ENCODE data around the gene SEZ6L2.
"Not testable (repeated sequence)": the region's sequence is repeated elsewhere in the genome, so short reads cannot be mapped to it uniquely, and the experiment has no call there.

The SEZ6L2 gene

GRCh38 chr16:29910819-29911675 lies 11.7 kb upstream of the SEZ6L2 start:
- TF ChIP-seq CTCF (IDR thresholded peaks at IDR 0.05; ENCODE audit: borderline replicate concordance, insufficient read depth, low read depth, low read length), result no peak
- no peak overlapping the region for H3K4me3 ChIP-seq (ENCODE audit: low read depth, low read length)

GRCh38 chr16:29909851-29910250 lies 10.5 kb upstream of the SEZ6L2 start:
- H3K4me3 ChIP-seq (ENCODE audit: low read depth, low read length), result not testable (repeated sequence)

- no peak for TF ChIP-seq CTCF (IDR thresholded peaks at IDR 0.05; ENCODE audit: borderline replicate concordance, insufficient read depth, low read depth, low read length)
- H3K4me3 ChIP-seq (ENCODE audit: low read depth, low read length), result no peak overlapping the region
Measured at GRCh38 chr16:29909391-29909790, 10.0 kb upstream of the SEZ6L2 start.

- H3K4me3 ChIP-seq (ENCODE audit: low read depth, low read length), result no peak overlapping the region
- TF ChIP-seq CTCF (IDR thresholded peaks at IDR 0.05; ENCODE audit: borderline replicate concordance, insufficient read depth, low read depth, low read length), result no peak
Measured at GRCh38 chr16:29908719-29909220, 9.4 kb upstream of the SEZ6L2 start.

GRCh38 chr16:29907973-29908372 lies 8.6 kb upstream of the SEZ6L2 start:
- H3K4me3 ChIP-seq (ENCODE audit: low read depth, low read length), result no peak overlapping the region
- TF ChIP-seq CTCF (IDR thresholded peaks at IDR 0.05; ENCODE audit: borderline replicate concordance, insufficient read depth, low read depth, low read length), result no peak

- no peak for TF ChIP-seq CTCF (IDR thresholded peaks at IDR 0.05; ENCODE audit: borderline replicate concordance, insufficient read depth, low read depth, low read length)
- no peak overlapping the region for H3K4me3 ChIP-seq (ENCODE audit: low read depth, low read length)
Measured at GRCh38 chr16:29906520-29907244, 7.3 kb upstream of the SEZ6L2 start.

GRCh38 chr16:29905668-29906067 lies 6.3 kb upstream of the SEZ6L2 start:
- no peak overlapping the region for H3K4me3 ChIP-seq (ENCODE audit: low read depth, low read length)
- no peak for TF ChIP-seq CTCF (IDR thresholded peaks at IDR 0.05; ENCODE audit: borderline replicate concordance, insufficient read depth, low read depth, low read length)

Measured in GM12875 (cell line).